HG02884 (cell line): ENCODE data around the gene GANAB.
"Not testable (repeated sequence)": the region's sequence is repeated elsewhere in the genome, so short reads cannot be mapped to it uniquely, and the experiment has no call there.

Experiments used
- ATAC-seq: cut with Tn5 transposase; IDR thresholded peaks from one replicate; pipeline ENCODE4 v1.9.1; 2021; ENCODE audit warnings: mild to moderate bottlenecking, moderate library complexity; ENCODE audit not compliant: unreplicated experiment

The GANAB gene

DNA sequence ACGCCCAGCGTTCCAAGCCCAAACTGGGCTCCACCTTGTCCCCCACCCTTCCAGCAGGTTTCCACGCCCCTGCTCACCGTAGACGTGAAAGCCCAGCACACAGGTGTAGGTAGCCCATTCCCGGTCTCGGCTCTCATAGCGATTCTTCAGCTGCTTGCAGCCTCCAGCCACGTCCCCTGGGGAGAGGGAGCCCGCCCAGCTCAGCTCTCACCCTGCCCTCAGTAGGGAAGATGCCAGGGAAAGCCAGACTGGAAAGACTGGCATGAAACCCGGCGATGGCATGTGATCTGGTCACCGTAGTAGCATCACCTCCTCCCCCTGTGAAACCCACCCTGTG lies 43.4 kb downstream of the GANAB start:
- ATAC-seq = no peak

- ATAC-seq = no peak
Observed at GRCh38 chr11:62602141-62603071, 44.0 kb downstream of the GANAB start.

DNA sequence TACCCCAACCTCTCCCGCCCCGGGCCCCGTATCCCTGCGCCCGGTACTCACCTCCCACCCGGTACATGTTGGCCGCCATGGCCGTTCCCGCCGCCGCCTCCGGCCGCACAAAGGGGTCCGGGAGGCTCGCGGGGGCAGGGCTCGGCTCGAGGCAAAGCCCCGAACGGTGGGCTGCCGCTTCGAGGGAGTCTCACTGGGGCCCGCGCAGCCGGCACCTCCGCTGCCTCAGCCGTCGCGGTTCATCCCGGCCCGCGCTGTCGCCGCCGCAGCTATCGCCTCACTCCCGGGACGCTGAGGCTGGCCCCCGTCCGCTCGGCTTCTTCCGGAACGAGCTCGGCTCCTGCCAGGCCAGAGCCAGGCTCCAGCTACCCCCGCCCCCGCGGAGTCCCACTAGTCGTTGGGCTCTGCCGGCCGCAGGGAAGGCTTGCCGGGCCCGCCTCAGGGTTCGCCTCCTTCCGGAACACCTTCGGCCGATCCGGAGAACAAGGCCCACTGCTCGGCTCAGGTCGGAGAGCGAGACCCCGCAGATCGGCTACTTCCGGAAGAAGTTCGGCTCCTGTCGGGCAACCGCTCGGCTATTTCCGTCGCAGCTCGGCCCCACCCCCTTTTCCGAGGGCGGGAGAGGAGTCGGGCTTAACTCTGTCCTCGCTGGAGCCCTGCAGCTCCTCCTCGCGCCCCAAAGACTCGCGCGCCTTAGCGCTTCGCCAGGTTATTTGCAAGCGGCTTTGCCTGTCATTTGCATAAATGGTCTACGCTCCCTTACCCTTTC lies 44.9 kb downstream of the GANAB start, which contains the start of gene MTA2:
MTA2 (minus strand) TSS at position 494 of the 769 bp plus-strand sequence; CDS start at position 79, 415 bp downstream.
- peak; percentile 68 for ATAC-seq

GRCh38 chr11:62601122-62601371 lies 45.4 kb downstream of the GANAB start:
- peak; percentile 8 for ATAC-seq

DNA sequence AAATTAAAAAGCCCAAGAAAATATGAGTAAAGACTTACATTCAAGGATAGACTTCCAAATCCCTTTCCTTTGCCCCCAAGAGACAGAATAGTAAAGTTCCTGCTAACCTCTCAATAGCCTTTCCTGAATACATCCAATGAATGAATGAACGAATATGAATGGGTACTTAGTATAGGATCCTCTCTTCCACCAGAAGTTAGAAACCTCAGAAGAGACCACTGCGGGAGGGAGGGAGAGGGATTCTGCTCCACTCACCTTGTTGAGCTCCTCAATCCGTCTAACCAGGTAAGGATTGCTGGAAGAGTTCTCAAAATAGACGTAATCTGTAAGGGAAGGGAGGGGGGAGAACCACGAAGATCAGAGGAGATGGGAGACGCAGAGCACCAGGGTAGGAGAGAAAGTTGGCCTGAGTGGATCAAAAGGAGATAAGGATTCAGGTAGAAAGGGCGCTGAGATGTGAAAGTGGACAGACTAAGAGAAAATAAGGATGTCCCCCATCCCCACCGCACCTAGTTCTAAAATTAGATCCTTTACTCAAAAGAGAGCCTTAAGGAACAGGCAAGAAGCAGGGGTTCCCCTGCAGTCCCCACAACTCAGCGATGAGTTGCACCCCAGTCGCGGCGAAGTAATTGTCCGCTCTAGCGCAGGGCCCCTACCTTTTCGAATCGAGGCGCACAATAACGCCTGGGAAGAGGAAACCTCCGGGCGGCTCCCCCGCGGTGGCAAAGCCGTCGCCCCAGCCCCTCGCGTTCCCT lies 45.9 kb downstream of the GANAB start:
- no peak for ATAC-seq

- ATAC-seq = no peak
Observed at GRCh38 chr11:62599901-62600300, 46.5 kb downstream of the GANAB start.

DNA sequence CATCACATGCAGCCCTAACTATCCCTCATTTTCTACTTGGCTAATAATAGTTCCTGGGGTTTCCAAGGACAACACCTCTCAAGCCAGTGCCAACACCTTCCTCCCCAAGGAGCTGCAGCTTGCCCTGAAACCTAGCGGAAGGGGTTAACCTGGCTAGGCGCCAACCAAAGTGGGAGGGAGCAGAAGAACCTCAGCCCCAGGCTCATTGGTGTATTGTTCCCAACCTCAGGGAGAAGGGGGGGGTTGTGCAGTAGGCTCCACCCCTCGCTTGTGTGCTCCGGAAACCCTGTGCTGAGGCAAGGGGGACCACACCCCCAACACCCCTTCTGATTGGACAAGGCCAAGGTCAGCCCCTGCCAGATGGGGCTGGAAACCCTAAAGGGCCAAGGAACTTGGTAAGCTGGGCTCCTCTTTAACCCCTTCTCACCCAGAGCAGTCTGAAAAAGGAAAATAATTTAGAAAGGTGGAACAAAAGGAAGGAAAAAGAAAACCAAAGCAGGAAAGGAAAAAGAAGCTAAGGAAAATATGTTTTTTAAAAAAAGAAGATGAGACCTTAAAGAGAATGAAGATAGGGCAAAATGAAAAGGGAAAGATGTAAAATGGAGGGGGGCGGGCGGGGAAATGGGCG lies 47.2 kb downstream of the GANAB start:
- peak; percentile 35 for ATAC-seq

DNA sequence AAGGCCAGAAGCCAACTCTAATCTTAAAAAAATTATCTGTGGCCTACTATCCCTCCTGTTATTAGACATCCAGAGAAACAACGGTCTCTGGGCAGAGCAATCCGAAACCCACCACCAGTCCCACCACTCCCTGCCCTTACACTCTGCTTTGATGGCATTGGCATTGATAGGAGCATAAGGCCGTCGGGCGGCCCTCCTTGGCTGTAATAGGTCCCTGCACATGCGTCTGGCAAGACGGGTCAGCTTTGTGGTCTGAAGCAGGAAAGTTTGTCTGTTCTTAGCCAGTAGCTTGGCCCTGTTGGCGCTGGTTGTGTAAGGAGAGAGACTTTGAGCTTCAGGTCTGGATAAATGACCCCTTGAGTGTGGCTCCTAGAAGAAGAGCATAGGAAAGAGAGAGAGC lies 51.3 kb downstream of the GANAB start:
- no peak for ATAC-seq

DNA sequence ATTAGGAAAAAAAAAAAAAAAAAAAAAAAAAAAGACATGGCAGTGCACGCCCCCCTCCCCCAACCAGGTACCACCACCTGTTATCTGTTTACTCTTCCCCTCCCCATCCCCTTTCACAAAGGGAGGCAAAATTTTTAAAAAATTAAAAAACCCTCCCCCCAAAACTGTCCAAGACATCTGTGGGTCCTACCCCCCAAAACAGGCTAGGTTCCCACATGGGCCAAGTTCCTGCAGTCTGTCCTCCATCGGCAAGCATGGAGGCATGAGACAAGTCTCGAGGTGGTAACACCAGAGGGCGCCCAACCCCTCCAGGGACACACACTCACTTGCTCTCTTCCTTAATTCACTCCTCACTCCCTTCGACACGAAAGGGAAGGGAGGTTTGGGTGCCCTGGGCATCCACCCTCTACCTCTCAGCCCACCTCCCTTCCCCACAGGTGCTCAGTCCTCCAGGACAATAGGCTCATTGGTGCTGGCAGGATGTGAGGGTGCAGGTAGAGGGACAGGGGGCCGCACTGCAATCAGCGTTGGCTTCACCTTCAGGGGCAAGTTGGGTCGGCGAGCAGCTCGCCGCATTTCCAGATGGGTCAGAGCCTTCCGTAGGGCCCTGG lies 52.9 kb downstream of the GANAB start:
- ATAC-seq = no peak

DNA sequence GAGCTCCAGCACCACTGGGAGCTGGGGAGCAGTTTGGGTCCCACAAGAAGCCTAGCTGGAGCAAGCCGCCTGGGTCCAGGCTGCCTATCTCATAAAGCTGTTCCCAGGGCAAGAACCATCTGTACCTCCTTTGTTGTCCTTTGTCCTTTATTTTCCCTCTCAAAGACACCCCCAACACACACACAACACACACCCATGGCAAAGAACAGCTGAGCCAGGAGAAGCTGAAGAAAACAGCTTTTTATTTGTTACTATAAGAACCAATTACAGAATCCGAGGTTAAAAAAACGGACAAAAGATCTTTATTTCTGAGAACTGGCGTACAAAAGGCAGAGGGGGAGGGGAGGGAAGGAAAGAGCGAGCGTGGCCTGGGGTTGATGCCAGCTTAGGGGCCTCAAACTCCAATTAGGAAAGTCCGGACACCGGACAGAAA lies 53.4 kb downstream of the GANAB start:
- no peak for ATAC-seq

GRCh38 chr11:62592146-62592815 lies 54.1 kb downstream of the GANAB start:
- no peak for ATAC-seq

GRCh38 chr11:62591448-62592145 lies 54.8 kb downstream of the GANAB start, which contains the start of gene TUT1:
TSS of gene TUT1 (minus strand) at chr11:62591523. CDS start at chr11:62591485, 38 bp downstream.
- peak; percentile 87 for ATAC-seq

DNA sequence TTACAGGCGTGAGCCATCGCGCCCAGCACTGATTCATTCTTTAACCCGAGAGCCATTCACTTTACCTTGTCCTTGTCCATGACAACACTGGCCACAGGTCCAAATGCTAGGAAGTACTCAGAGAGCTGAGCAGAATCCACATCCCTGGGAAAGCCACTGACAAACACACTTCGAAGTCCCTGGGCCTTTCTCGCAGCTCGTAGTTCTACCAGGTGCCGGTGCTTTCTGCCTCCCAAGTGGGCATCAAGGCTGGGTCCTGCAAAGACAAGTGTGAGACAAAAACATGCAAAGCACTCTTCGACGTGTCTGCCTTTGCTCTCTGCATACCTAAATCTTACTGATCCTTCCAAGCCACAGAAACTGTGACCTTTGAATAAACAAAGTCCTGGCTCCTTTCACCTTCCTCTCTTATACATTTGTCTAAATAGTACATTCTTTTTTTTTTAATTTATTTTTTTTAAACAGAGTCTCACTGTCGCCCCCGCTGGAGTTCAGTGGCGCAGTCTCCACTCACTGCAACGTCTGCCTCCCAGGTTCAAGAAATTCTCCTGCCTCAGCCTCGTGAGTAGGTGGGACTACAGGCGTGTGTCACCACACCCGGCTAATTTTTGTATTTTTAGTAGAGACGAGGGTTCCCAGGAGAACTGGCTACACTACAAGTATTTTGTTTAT lies 57.3 kb downstream of the GANAB start:
- ATAC-seq = no peak

DNA sequence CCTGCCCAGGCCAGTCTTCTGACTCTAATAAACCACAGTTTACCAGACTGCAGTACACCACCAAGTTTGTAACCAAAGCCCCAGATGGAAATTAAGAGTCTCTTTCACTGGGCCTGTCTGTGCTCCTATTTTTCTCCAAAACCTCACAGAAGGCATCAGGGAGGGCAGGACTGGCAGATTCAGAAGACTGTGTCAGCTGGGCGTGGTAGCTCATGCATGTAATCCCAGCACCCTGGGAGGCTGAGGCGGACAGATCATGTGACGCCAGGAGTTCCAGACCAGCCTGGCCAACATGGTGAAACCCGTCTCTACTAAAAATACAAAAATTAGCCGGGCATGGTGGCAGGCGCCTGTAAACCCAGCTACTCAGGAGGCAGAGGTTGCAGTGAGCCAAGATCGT lies 61.1 kb downstream of the GANAB start:
- not testable (repeated sequence) for ATAC-seq

DNA sequence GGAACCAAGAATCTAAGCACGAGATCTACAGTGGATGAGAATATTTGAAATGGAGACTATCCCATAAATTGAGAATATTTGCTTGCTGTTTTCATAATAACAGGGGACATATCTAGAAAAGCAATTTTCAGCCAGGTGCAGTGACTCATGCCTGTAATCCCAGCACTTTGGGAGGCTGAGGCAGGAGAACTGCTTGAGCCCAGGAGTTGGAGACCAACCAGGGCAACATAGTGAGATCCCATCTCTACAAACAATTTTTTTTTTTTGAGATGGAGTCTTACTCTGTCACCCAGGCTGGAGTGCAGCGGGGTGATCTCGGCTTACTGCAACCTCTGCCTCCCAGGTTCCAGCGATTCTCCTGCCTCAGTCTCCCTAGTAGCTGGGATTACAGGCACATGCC lies 64.7 kb downstream of the GANAB start:
- ATAC-seq = not testable (repeated sequence)

DNA sequence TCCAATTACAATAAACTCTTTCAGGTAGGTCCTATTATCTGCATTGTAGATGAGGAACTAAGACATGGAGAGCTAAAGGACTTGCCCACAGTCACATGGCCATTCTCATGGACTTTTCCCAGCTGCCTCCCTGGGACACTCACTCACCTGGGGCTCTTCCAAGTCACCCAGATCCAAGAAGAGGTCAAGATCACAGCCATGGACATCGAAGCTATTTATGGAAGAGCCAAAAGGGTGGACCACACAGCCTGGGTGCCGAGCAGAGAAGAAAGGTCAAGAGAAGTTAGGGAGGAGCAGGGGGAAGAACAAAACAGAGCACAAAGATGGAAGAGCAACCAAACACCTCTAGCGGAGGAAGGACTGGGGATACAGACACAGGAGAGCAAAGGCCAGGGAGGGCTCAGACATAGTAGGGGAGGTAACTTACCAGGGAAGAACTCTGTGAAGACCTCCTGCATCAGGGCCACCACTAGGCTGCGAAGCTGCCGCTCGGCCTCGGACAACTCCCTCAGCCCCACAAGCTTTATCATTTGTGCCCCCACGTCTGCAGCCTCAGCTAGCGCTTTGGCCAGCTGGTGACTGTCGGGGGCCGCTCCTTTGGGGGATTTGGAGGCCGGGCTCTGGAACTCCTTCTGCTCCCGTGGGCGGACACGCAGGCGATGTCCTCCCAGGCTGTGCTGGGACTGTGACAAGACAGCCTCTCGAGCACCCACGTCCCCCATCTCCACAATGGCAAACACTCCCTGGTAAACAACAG lies 65.3 kb downstream of the GANAB start:
- no peak for ATAC-seq

GRCh38 chr11:62579252-62579651 lies 67.2 kb downstream of the GANAB start:
- ATAC-seq = no peak

DNA sequence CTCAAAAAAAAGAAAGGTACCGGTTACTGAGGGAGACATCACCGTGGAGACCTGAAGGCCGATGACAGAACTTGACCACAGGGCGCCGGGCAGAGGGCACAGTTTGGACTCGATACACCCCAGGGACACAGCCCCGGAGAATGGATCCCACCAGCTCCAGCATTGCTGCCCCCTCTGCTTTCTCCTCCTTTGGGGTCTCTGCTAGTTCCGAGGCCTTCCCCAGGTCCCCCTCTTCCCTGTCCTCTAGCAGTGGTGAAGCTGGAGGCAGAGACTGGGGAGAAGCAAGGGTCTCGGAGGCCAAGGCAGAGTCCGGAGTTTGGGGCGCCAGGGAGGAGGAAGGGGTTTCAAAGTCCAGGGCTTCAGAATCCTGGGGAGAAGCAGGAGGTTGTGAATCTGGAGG lies 67.9 kb downstream of the GANAB start:
- ATAC-seq = no peak
